ENCODE data around the gene GMPPB. TPM values are rescaled to one million over a fixed set of nuclear protein-coding genes. Genes with fewer than 3 reads are reported as not detected.

The GMPPB gene
- total RNA-seq, 2 experiments from 2014 or later, result 50.4 to 53.0 TPM

GRCh38 chr3:49717959-49718857 lies 5.5 kb downstream of the GMPPB start:
- no peak for ATAC-seq
- Mint-ChIP-seq H3K27me3 (ENCODE audit: low read depth) (no peaks in the 10 kb centered on the region), H3K4me3 (peak overlapping the region; percentile 73), H3K9me3 (ENCODE audit: insufficient read depth) (no peaks in the 10 kb centered on the region), H3K4me1 (ENCODE audit: low read depth) (peaks cover 36% of the 10 kb centered on the region), H3K27ac (peak overlapping the region; percentile 84), H3K36me3 (ENCODE audit: low read depth) (peaks cover 34% of the 10 kb centered on the region)
- no peak for DNase-seq
- ChIA-PET POLR2A (interaction anchor here (0.9 to 1.5 kb wide), 5 partner anchors 15 to 179 kb away, joined by 3 to 4 read pairs (median 4); no protein-coding TSS in a partner anchor), CTCF (interaction anchor here (1.0 to 2.2 kb wide), 11 partner anchors 10 to 188 kb away, joined by 3 to 11 read pairs (median 4); partner anchors contain the start of genes IP6K1 and UBA7)

- CTCF ChIA-PET, result no interaction called here
- no peak overlapping the region for H3K4me3 Mint-ChIP-seq
- POLR2A ChIA-PET, result interaction anchor here (1.1 kb wide), 1 partner anchor 39 kb away, joined by 3 read pairs; no protein-coding TSS in a partner anchor
Measured at GRCh38 chr3:49717211-49717958, 6.4 kb downstream of the GMPPB start.

GRCh38 chr3:49716691-49717210 lies 7.0 kb downstream of the GMPPB start:
- CTCF ChIA-PET, result no interaction called here
- POLR2A ChIA-PET, result interaction anchor here (1.1 kb wide), 1 partner anchor 39 kb away, joined by 3 read pairs; no protein-coding TSS in a partner anchor
- H3K36me3 Mint-ChIP-seq (ENCODE audit: low read depth), result peaks cover 22% of the 10 kb centered on the region
- no peaks in the 10 kb centered on the region for H3K9me3 Mint-ChIP-seq (ENCODE audit: insufficient read depth)
- no peak overlapping the region for H3K4me3 Mint-ChIP-seq
- H3K27ac Mint-ChIP-seq, result no peak overlapping the region
- H3K4me1 Mint-ChIP-seq (ENCODE audit: low read depth), result peaks cover 41% of the 10 kb centered on the region
- ATAC-seq (no peak), DNase-seq (no peak)
- H3K27me3 Mint-ChIP-seq (ENCODE audit: low read depth), result no peaks in the 10 kb centered on the region

More at GRCh38 chr3:49717211-49717958, 6.4 kb downstream of the GMPPB start:
- no peaks in the 10 kb centered on the region for H3K27me3 Mint-ChIP-seq (ENCODE audit: low read depth)
- no peak overlapping the region for H3K27ac Mint-ChIP-seq
- H3K36me3 Mint-ChIP-seq (ENCODE audit: low read depth), result peaks cover 28% of the 10 kb centered on the region
- no peak for DNase-seq
- ATAC-seq, result no peak
- H3K9me3 Mint-ChIP-seq (ENCODE audit: insufficient read depth), result no peaks in the 10 kb centered on the region
- peaks cover 38% of the 10 kb centered on the region for H3K4me1 Mint-ChIP-seq (ENCODE audit: low read depth)

GRCh38 chr3:49716169-49716568 lies 7.6 kb downstream of the GMPPB start:
- no peak overlapping the region for H3K27ac Mint-ChIP-seq
- no peak for DNase-seq
- no peak overlapping the region for H3K4me3 Mint-ChIP-seq
- POLR2A ChIA-PET, result no interaction called here
- peaks cover 47% of the 10 kb centered on the region for H3K4me1 Mint-ChIP-seq (ENCODE audit: low read depth)
- no peaks in the 10 kb centered on the region for H3K27me3 Mint-ChIP-seq (ENCODE audit: low read depth)
- CTCF ChIA-PET, result no interaction called here
- peaks cover 19% of the 10 kb centered on the region for H3K36me3 Mint-ChIP-seq (ENCODE audit: low read depth)
- ATAC-seq, result no peak
- no peaks in the 10 kb centered on the region for H3K9me3 Mint-ChIP-seq (ENCODE audit: insufficient read depth)

- ATAC-seq (no peak), DNase-seq (no peak)
- H3K27me3 Mint-ChIP-seq (ENCODE audit: low read depth), result no peaks in the 10 kb centered on the region
- no peak overlapping the region for H3K27ac Mint-ChIP-seq
- CTCF ChIA-PET, result no interaction called here
- POLR2A ChIA-PET, result no interaction called here
- no peak overlapping the region for H3K4me3 Mint-ChIP-seq
- peaks cover 52% of the 10 kb centered on the region for H3K4me1 Mint-ChIP-seq (ENCODE audit: low read depth)
- no peaks in the 10 kb centered on the region for H3K9me3 Mint-ChIP-seq (ENCODE audit: insufficient read depth)
- H3K36me3 Mint-ChIP-seq (ENCODE audit: low read depth), result peaks cover 14% of the 10 kb centered on the region
Measured at GRCh38 chr3:49715611-49716121, 8.1 kb downstream of the GMPPB start.

- peaks cover 9% of the 10 kb centered on the region for H3K36me3 Mint-ChIP-seq (ENCODE audit: low read depth)
- no peak overlapping the region for H3K4me3 Mint-ChIP-seq
- H3K27ac Mint-ChIP-seq, result no peak overlapping the region
- ATAC-seq, result no peak
- ChIA-PET CTCF (interaction anchor here (0.7 kb wide), 1 partner anchor 175 kb away, joined by 3 read pairs; no protein-coding TSS in a partner anchor), POLR2A (interaction anchor here (0.6 kb wide), 1 partner anchor 14 kb away, joined by 3 read pairs; no protein-coding TSS in a partner anchor)
- no peaks in the 10 kb centered on the region for H3K9me3 Mint-ChIP-seq (ENCODE audit: insufficient read depth)
- no peaks in the 10 kb centered on the region for H3K27me3 Mint-ChIP-seq (ENCODE audit: low read depth)
- H3K4me1 Mint-ChIP-seq (ENCODE audit: low read depth), result peaks cover 47% of the 10 kb centered on the region
- no peak for DNase-seq
Measured at GRCh38 chr3:49714728-49715550, 8.8 kb downstream of the GMPPB start.

GRCh38 chr3:49713336-49714105 lies 10.2 kb downstream of the GMPPB start:
- Mint-ChIP-seq H3K36me3 (ENCODE audit: low read depth) (peaks cover 4% of the 10 kb centered on the region), H3K9me3 (ENCODE audit: insufficient read depth) (no peaks in the 10 kb centered on the region), H3K4me1 (ENCODE audit: low read depth) (peaks cover 35% of the 10 kb centered on the region), H3K4me3 (no peak overlapping the region), H3K27ac (no peak overlapping the region), H3K27me3 (ENCODE audit: low read depth) (no peaks in the 10 kb centered on the region)
- DNase-seq (no peak), ATAC-seq (no peak)
- ChIA-PET CTCF (interaction anchor here (1.4 to 3.1 kb wide), 3 partner anchors 11 to 174 kb away, joined by 3 to 19 read pairs (median 4); no protein-coding TSS in a partner anchor), POLR2A (interaction anchor here (1.5 to 1.6 kb wide), 2 partner anchors 8 to 10 kb away, joined by 4 to 13 read pairs; partner anchors contain the start of gene GMPPB)

GRCh38 chr3:49712631-49713317 lies 11.0 kb downstream of the GMPPB start:
- H3K27me3 Mint-ChIP-seq (ENCODE audit: low read depth), result no peaks in the 10 kb centered on the region
- DNase-seq, result peak; percentile 60
- peaks cover 3% of the 10 kb centered on the region for H3K36me3 Mint-ChIP-seq (ENCODE audit: low read depth)
- ChIA-PET POLR2A (interaction anchor here (1.1 to 1.6 kb wide), 3 partner anchors 8 to 73 kb away, joined by 3 to 13 read pairs (median 4); partner anchors contain the start of genes GMPPB and IP6K1), CTCF (interaction anchor here (1.4 to 3.1 kb wide), 3 partner anchors 11 to 173 kb away, joined by 3 to 19 read pairs (median 4); no protein-coding TSS in a partner anchor)
- H3K4me1 Mint-ChIP-seq (ENCODE audit: low read depth), result peaks cover 31% of the 10 kb centered on the region
- no peaks in the 10 kb centered on the region for H3K9me3 Mint-ChIP-seq (ENCODE audit: insufficient read depth)
- H3K27ac Mint-ChIP-seq, result peak overlapping the region; percentile 72
- no peak overlapping the region for H3K4me3 Mint-ChIP-seq
- peak; percentile 39 for ATAC-seq

GRCh38 chr3:49712166-49712565 lies 11.6 kb downstream of the GMPPB start:
- Mint-ChIP-seq H3K27ac (peak overlapping the region; percentile 27), H3K9me3 (ENCODE audit: insufficient read depth) (no peaks in the 10 kb centered on the region), H3K4me1 (ENCODE audit: low read depth) (peaks cover 31% of the 10 kb centered on the region), H3K36me3 (ENCODE audit: low read depth) (peaks cover 3% of the 10 kb centered on the region), H3K4me3 (no peak overlapping the region), H3K27me3 (ENCODE audit: low read depth) (no peaks in the 10 kb centered on the region)
- DNase-seq, result no peak
- CTCF ChIA-PET, result interaction anchor here (1.4 to 3.1 kb wide), 3 partner anchors 10 to 173 kb away, joined by 3 to 19 read pairs (median 4); no protein-coding TSS in a partner anchor
- no peak for ATAC-seq
- POLR2A ChIA-PET, result interaction anchor here (0.8 to 1.6 kb wide), 4 partner anchors 9 to 74 kb away, joined by 3 to 13 read pairs (median 4); partner anchors contain the start of genes GMPPB and IP6K1
